H4 (cell line): ENCODE measurements around the gene RBMY1E. TPM values are rescaled to one million over a fixed set of nuclear protein-coding genes. Genes with fewer than 3 reads are reported as not detected.
"Not testable (repeated sequence)": the region's sequence is repeated elsewhere in the genome, so short reads cannot be mapped to it uniquely, and the experiment has no call there.

Source experiments
- DNase-seq: peaks from one replicate; pipeline ENCODE4 v3.0.0-alpha.2; 2015; ENCODE audit warnings: low spot score
- total RNA-seq: library from RNA; depleted of rRNA; stranded (reverse); fragments of >200 nt; shearing (Covaris generic); gene quantifications from 2 replicates; pipeline ENCODE4 v1.2.3, GENCODE V29; 2014; rRNA removed

The RBMY1E gene
- total RNA-seq: not detected in 2 replicates

DNA sequence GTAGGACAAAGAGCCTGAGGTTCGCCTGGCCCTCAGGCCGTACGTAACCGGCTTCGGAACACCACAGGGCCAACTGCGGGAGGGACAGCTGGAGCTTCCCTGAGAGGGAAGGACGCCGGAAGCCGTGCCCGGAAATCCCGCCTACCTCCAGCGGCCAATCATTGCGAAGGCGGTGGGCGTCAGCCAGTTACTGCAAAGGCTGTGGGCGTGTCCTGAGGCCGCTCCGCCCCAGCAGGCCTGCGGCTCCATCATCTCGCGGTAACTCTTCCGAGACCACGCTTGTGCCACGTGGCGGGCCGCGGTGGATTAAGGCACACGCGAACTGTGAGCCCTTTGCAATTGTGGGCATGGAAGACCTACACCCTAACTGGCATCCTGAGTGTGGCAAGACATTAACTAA lies at the start of gene RBMY1E:
RBMY1E (minus strand) TSS at position 101 of the 400 bp plus-strand sequence. CDS start 1,978 bp downstream, outside the sequence.
- not testable (repeated sequence) for DNase-seq

DNA sequence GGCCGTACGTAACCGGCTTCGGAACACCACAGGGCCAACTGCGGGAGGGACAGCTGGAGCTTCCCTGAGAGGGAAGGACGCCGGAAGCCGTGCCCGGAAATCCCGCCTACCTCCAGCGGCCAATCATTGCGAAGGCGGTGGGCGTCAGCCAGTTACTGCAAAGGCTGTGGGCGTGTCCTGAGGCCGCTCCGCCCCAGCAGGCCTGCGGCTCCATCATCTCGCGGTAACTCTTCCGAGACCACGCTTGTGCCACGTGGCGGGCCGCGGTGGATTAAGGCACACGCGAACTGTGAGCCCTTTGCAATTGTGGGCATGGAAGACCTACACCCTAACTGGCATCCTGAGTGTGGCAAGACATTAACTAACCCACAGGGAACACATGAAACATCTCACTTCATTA lies 23.4 kb downstream of the RBMY1E start, which contains the start of gene RBMY1D:
RBMY1D (minus strand) TSS at position 101 of the 400 bp plus-strand sequence. CDS start 2,013 bp downstream, outside the sequence.
- not testable (repeated sequence) for DNase-seq

DNA sequence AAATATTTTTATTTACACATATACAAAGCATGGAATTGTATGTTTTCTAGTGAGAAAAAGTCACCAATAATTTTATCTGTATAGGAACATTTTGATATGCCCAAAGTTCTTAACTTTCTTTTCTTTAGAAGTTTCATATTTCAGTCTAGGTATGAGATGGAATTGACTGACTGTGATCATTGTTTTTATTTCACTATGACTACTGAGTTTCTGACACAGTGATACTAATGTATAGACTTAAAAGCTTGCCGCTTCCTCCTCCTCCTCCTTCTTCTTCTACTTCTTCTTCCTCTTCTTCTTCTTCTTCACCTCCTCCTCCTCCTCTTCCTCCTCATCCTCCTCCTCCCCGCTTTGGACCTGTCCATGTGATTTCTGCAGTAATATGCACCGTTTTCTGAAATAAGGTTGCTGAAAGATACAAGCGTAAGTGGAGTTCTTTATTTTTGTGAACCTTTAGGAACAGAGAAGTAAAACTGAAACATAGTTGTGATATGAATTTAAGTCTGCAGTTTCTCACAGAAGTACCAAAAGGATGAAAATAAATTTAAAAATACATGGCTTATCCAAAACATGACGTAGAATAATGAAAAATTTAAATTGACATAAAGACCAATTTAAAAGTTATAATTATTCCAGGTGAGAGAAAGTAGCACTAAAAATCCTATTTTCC lies 48.3 kb downstream of the RBMY1E start:
- DNase-seq: not testable (repeated sequence)

Other genes starting within 250 kb of the RBMY1E start
- gene RBMY1D, start 23.5 kb downstream of the RBMY1E start, total RNA-seq: not detected in 2 replicates